HAP-1 (cell line): ENCODE results near the gene TUBGCP5.
"Not testable (repeated sequence)": the region's sequence is repeated elsewhere in the genome, so short reads cannot be mapped to it uniquely, and the experiment has no call there.

Experiments
- DNase-seq, 2 experiments: peaks; one replicate each; pipeline ENCODE4 v3.0.0-alpha.2; 2016 to 2020; ENCODE audit warnings: low spot score in 2 of 2
- H3K27me3 ChIP-seq: fragments of 250-450 bp; sonication (Bioruptor Pico); 2 replicates; pipeline ENCODE4 v1.5.1; 2020; ENCODE audit warnings: low read depth, mild to moderate bottlenecking, moderate library complexity
- H3K36me3 ChIP-seq: fragments of 250-450 bp; sonication (Bioruptor Pico); replicated peaks from 2 replicates; pipeline ENCODE4 v1.5.1; 2020; ENCODE audit warnings: mild to moderate bottlenecking
- H3K4me1 ChIP-seq: fragments of 250-450 bp; sonication (Bioruptor Pico); 2 replicates; pipeline ENCODE4 v1.5.1; 2020; ENCODE audit warnings: mild to moderate bottlenecking
- H3K4me3 ChIP-seq: fragments of 250-450 bp; sonication (Bioruptor Pico); 2 replicates; pipeline ENCODE4 v1.5.1; 2020; ENCODE audit warnings: mild to moderate bottlenecking, moderate library complexity
- H3K9me3 ChIP-seq: fragments of 250-450 bp; sonication (Bioruptor Pico); 2 replicates; pipeline ENCODE4 v1.5.1; 2020; ENCODE audit warnings: mild to moderate bottlenecking, moderate library complexity
- in situ Hi-C: fragments of 300-500 bp; cut with MboI; formaldehyde crosslinking; loops from 3 replicates; pipeline ENCODE4 v1.14.3; 2020; ENCODE audit warnings: low sequenced_read_pairs, inconsistent platforms, mixed read lengths

TUBGCP5 gene

GRCh38 chr15:23039143-23039916 lies at the start of gene TUBGCP5:
Gene TUBGCP5 (minus strand): TSS chr15:23039569. CDS start chr15:23039543, 26 bp downstream.
- DNase-seq, result peak; percentile 93 to 98
- in situ Hi-C loops, result loop anchor here (10.0 kb wide), 1 partner anchor 65 kb away; no protein-coding TSS in a partner anchor
- Histone ChIP-seq H3K4me1 (no peaks in the 10 kb centered on the region; the same call in 1 of the 2 replicates), H3K36me3 (peaks cover 12% of the 10 kb centered on the region; the same call in 1 of the 2 replicates), H3K9me3 (no peaks in the 10 kb centered on the region), H3K27me3 (no peaks in the 10 kb centered on the region), H3K4me3 (peak within 1 kb of the TSS; percentile 69)

- Histone ChIP-seq H3K36me3 (no peaks in the 10 kb centered on the region), H3K9me3 (no peaks in the 10 kb centered on the region), H3K27me3 (peaks cover 13% of the 10 kb centered on the region), H3K4me3 (no peak overlapping the region), H3K4me1 (no peaks in the 10 kb centered on the region)
- DNase-seq, result no peak
- in situ Hi-C loops, result no loop called here
Measured at GRCh38 chr15:23083115-23083514, 43.7 kb upstream of the TUBGCP5 start.

DNA sequence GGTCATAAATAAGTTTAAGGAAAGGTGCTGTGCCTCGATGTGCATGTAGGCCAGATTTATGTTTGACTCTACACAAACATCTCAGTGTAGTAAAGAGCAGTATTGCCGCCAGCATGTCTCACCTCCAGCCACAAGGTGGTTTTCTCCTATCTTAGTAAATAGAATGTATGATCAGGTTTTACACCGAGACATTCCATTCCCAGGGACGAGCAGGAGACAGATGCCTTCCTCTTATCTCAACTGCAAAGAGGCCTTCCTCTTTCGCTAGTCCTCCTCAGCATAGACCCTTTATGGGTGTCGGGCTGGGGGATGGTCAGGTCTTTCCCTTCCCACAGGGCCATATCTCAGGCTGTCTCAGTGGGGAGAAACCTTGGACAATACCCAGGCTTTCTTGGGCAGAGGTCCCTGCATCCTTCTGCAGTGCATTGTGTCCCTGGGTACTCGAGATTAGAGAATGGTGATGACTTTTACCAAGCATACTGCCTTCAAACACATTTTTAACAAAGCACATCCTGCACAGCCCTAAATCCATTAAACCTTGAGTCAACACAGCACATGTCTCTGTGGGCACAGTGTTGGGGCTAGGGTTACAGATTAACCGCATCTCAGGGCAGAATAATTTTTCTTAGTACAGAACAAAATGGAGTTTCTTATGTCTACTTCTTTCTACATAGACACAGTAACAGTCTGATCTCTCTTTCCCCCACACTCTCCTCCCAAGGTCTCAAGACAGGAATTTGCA lies 42.8 kb upstream of the TUBGCP5 start:
- in situ Hi-C loops, DNase-seq: not testable (repeated sequence)

GRCh38 chr15:23081271-23081670 lies 41.9 kb upstream of the TUBGCP5 start:
- no peaks in the 10 kb centered on the region for H3K36me3 ChIP-seq
- in situ Hi-C loops, result no loop called here
- H3K27me3 ChIP-seq, result peaks cover 10% of the 10 kb centered on the region; the same call in 1 of the 2 replicates
- no peak for DNase-seq
- H3K4me3 ChIP-seq, result no peak overlapping the region
- H3K9me3 ChIP-seq, result no peaks in the 10 kb centered on the region
- H3K4me1 ChIP-seq, result no peaks in the 10 kb centered on the region

More for the DNA sequence above, 42.8 kb upstream of the TUBGCP5 start:
- H3K36me3 ChIP-seq, H3K4me3 ChIP-seq, H3K9me3 ChIP-seq, H3K4me1 ChIP-seq: not testable (repeated sequence)
- H3K27me3 ChIP-seq, result peaks cover 10% of the 10 kb centered on the region; the same call in 1 of the 2 replicates

- no peak for DNase-seq
- H3K9me3 ChIP-seq, result no peaks in the 10 kb centered on the region
- H3K4me3 ChIP-seq, result no peak overlapping the region
- no peaks in the 10 kb centered on the region for H3K36me3 ChIP-seq
- in situ Hi-C loops, result no loop called here
- peaks cover 3% of the 10 kb centered on the region for H3K27me3 ChIP-seq
- no peaks in the 10 kb centered on the region for H3K4me1 ChIP-seq
Measured at GRCh38 chr15:23079766-23080165, 40.4 kb upstream of the TUBGCP5 start.

DNA sequence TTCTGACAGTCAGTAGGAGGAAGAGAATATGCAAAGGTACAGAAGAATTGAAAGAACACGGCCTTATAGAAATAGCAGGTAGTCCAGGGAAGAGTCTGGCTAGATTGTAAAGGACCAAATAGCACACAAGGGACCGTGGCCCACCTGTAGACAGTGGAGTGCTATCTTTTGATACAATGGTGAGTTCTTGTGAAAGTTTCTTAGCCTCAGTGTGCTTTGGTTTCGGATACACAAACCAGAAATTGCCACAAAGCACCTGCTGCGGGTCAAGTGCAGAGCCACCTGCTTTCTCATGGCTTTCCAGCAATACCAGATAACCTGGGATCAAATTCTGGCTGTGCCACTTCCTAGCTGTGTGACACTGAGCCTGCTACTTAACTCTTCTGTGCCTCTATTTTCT lies 36.6 kb upstream of the TUBGCP5 start:
- in situ Hi-C loops, result no loop called here
- H3K36me3 ChIP-seq, result no peaks in the 10 kb centered on the region
- no peak for DNase-seq

DNA sequence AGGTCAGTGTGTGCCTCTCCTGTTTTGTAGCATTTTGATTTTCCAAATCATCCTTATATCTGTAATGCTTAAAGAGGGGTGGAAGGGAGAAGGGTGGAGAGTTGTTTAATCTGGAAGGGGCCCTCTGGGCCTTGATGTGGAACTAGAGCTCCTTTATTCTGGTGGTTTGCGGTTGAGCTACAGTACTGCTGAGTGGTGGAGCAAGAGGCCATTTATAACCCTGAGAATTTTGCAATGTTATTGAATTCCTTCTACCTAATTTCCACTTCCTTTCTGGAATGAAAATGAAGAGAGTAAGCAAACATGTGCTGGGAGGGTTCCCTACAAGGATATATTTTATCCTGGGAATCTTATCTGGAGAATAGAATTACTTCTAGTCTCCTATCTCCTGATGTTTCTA lies 35.3 kb upstream of the TUBGCP5 start:
- no peak overlapping the region for H3K4me3 ChIP-seq
- H3K27me3 ChIP-seq, result peaks cover 24% of the 10 kb centered on the region
- no peaks in the 10 kb centered on the region for H3K4me1 ChIP-seq
- no peaks in the 10 kb centered on the region for H3K9me3 ChIP-seq
- no peaks in the 10 kb centered on the region for H3K36me3 ChIP-seq
- in situ Hi-C loops, result no loop called here
- no peak for DNase-seq

More for the DNA sequence above, 36.6 kb upstream of the TUBGCP5 start:
- Histone ChIP-seq H3K4me3 (no peak overlapping the region), H3K27me3 (peaks cover 21% of the 10 kb centered on the region), H3K9me3 (no peaks in the 10 kb centered on the region), H3K4me1 (no peaks in the 10 kb centered on the region)

GRCh38 chr15:23073890-23074646 lies 34.7 kb upstream of the TUBGCP5 start:
- peak in 1 of 2 experiments; percentile 20 for DNase-seq

GRCh38 chr15:23072633-23073032 lies 33.3 kb upstream of the TUBGCP5 start:
- no peak for DNase-seq
- in situ Hi-C loops, result no loop called here
- peaks cover 24% of the 10 kb centered on the region for H3K27me3 ChIP-seq
- H3K9me3 ChIP-seq, result no peaks in the 10 kb centered on the region
- H3K4me1 ChIP-seq, result no peaks in the 10 kb centered on the region
- no peak overlapping the region for H3K4me3 ChIP-seq
- no peaks in the 10 kb centered on the region for H3K36me3 ChIP-seq

More at GRCh38 chr15:23073890-23074646, 34.7 kb upstream of the TUBGCP5 start:
- Histone ChIP-seq H3K36me3 (no peaks in the 10 kb centered on the region), H3K9me3 (no peaks in the 10 kb centered on the region), H3K4me1 (no peaks in the 10 kb centered on the region), H3K27me3 (peaks cover 24% of the 10 kb centered on the region), H3K4me3 (no peak overlapping the region)
- in situ Hi-C loops, result no loop called here

DNA sequence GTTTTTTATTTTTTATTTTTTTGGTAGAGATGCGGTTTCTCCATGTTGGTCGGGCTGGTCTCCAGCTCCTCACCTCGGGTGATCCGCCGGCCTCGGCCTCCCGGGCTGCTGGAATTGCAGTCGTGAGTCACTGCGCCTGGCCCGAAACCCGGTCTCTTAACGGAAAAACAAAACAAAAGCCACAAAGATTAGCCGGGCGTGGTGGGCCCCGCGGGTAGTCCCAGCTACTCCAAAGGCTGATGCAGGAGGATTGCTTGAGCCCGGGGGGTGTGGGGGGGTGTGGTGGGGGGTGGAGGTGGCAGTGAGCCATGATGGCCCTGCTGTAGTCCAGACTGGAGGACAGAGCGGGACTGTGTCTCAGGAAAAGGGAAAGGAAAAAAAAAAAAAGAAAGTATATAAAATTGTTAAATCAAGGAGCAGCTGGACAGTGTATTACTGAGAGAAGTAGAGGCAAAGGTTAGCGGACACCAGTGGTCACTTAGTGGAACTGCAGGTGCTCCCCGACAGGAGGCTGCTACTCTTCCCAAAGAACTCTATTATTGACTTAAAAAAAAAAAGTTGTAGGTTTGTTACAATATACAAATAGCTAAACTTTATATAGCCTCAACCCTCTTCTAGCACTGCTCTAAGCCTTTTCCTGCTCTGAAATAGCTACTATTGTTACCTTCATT lies 30.3 kb upstream of the TUBGCP5 start:
- Histone ChIP-seq H3K27me3 (peaks cover 21% of the 10 kb centered on the region), H3K9me3 (no peaks in the 10 kb centered on the region), H3K36me3 (no peaks in the 10 kb centered on the region), H3K4me3 (no peak overlapping the region), H3K4me1 (no peaks in the 10 kb centered on the region)
- peak in 1 of 2 experiments; percentile 13 for DNase-seq
- in situ Hi-C loops, result no loop called here

- Histone ChIP-seq H3K9me3 (no peaks in the 10 kb centered on the region), H3K4me1 (no peaks in the 10 kb centered on the region), H3K4me3 (no peak overlapping the region), H3K36me3 (no peaks in the 10 kb centered on the region), H3K27me3 (peaks cover 2% of the 10 kb centered on the region; the same call in 1 of the 2 replicates)
- in situ Hi-C loops, result no loop called here
- no peak for DNase-seq
Measured at GRCh38 chr15:23067416-23067815, 28.0 kb upstream of the TUBGCP5 start.

GRCh38 chr15:23065836-23066235 lies 26.5 kb upstream of the TUBGCP5 start:
- Histone ChIP-seq H3K9me3 (no peaks in the 10 kb centered on the region), H3K27me3 (0 out of 2 replicates have a peak, but pooled peaks cover 2% of the 10 kb centered on the region), H3K36me3 (no peaks in the 10 kb centered on the region), H3K4me1 (no peaks in the 10 kb centered on the region), H3K4me3 (no peak overlapping the region)
- in situ Hi-C loops, result no loop called here
- DNase-seq, result no peak

- Histone ChIP-seq H3K4me3 (no peak overlapping the region), H3K36me3 (no peaks in the 10 kb centered on the region), H3K27me3 (no peaks in the 10 kb centered on the region), H3K9me3 (no peaks in the 10 kb centered on the region), H3K4me1 (no peaks in the 10 kb centered on the region)
- in situ Hi-C loops, result no loop called here
- DNase-seq, result no peak
Measured at GRCh38 chr15:23064156-23064555, 24.8 kb upstream of the TUBGCP5 start.
